Hypothalamus (tissue), 51 donors: Measurements from ENCODE around the gene KICS2.

Experiments
- DNase-seq, 51 donors: peaks; one replicate each; lab custom pipeline; 2025; lab: John Stamatoyannopoulos, UW

The KICS2 gene

GRCh38 chr12:64222009-64222765 is at the start of gene KICS2:
Gene KICS2 (minus strand): TSS chr12:64222296. CDS start chr12:64222237, 59 bp downstream.
- DNase-seq, result peak; percentile 53 to 98 (median 89)

GRCh38 chr12:64270411-64270810 is 48.3 kb upstream of the KICS2 start:
- DNase-seq, result no peak

GRCh38 chr12:64269161-64269560 is 47.1 kb upstream of the KICS2 start:
- DNase-seq, result peak in 1 of 51 donors; percentile 2

- no peak for DNase-seq
Measured at GRCh38 chr12:64268409-64268808, 46.3 kb upstream of the KICS2 start.

- DNase-seq, result no peak
Measured at GRCh38 chr12:64265839-64266238, 43.7 kb upstream of the KICS2 start.

GRCh38 chr12:64261813-64262212 is 39.7 kb upstream of the KICS2 start:
- no peak for DNase-seq

- no peak for DNase-seq
Measured at GRCh38 chr12:64258576-64258975, 36.5 kb upstream of the KICS2 start.

GRCh38 chr12:64256166-64256800 is 34.2 kb upstream of the KICS2 start:
- DNase-seq, result peak in 3 of 51 donors; percentile 15 to 67 (median 21)

GRCh38 chr12:64255249-64255648 is 33.2 kb upstream of the KICS2 start:
- no peak for DNase-seq

- DNase-seq, result no peak
Measured at GRCh38 chr12:64253356-64253755, 31.3 kb upstream of the KICS2 start.

GRCh38 chr12:64252681-64253080 is 30.6 kb upstream of the KICS2 start:
- DNase-seq, result peak in 1 of 51 donors; percentile 26

GRCh38 chr12:64243809-64244208 is 21.7 kb upstream of the KICS2 start:
- no peak for DNase-seq

GRCh38 chr12:64240781-64241180 is 18.7 kb upstream of the KICS2 start:
- DNase-seq, result peak in 1 of 51 donors; percentile 21

- DNase-seq, result no peak
Measured at GRCh38 chr12:64237382-64237781, 15.3 kb upstream of the KICS2 start.

- DNase-seq, result peak in 2 of 51 donors; percentile 7 to 11
Measured at GRCh38 chr12:64236549-64236948, 14.5 kb upstream of the KICS2 start.

GRCh38 chr12:64232196-64232595 is 10.1 kb upstream of the KICS2 start:
- no peak for DNase-seq

- DNase-seq, result peak in 21 of 51 donors; percentile 7 to 61 (median 38)
Measured at GRCh38 chr12:64229796-64230195, 7.7 kb upstream of the KICS2 start.

GRCh38 chr12:64229240-64229639 is 7.1 kb upstream of the KICS2 start:
- peak in 1 of 51 donors; percentile 51 for DNase-seq

GRCh38 chr12:64225626-64226025 is 3.5 kb upstream of the KICS2 start:
- no peak for DNase-seq

- peak in 47 of 51 donors; percentile 38 to 90 (median 71) for DNase-seq
Measured at GRCh38 chr12:64221651-64222008, 466 bp downstream of the KICS2 start.

GRCh38 chr12:64220046-64220445 is 2.0 kb downstream of the KICS2 start:
- no peak for DNase-seq

GRCh38 chr12:64219145-64219544 is 3.0 kb downstream of the KICS2 start:
- DNase-seq, result no peak
